HFFc6 (cell line): ENCODE results near the gene SCN4B. TPM values are rescaled to one million over a fixed set of nuclear protein-coding genes. Genes with fewer than 3 reads are reported as not detected.

Experiments used
- DNase-seq: peaks from one replicate; pipeline ENCODE4 v3.0.0-alpha.2; 2018
- H3K27ac Mint-ChIP-seq: 2 replicates; pipeline ENCODE4 v1.8.0; 2020; ENCODE audit warnings: mild to moderate bottlenecking, mixed read lengths
- H3K27me3 Mint-ChIP-seq: 2 replicates; pipeline ENCODE4 v1.8.0; 2021; ENCODE audit warnings: mild to moderate bottlenecking, moderate library complexity, mixed read lengths; ENCODE audit not compliant: insufficient read depth
- H3K36me3 Mint-ChIP-seq: 2 replicates; pipeline ENCODE4 v1.8.0; 2021; ENCODE audit warnings: low read depth, mixed read lengths
- H3K4me1 Mint-ChIP-seq: 2 replicates; pipeline ENCODE4 v1.8.0; 2020; ENCODE audit warnings: low read depth, mixed read lengths
- H3K4me3 Mint-ChIP-seq: 2 replicates; pipeline ENCODE4 v1.8.0; 2020; ENCODE audit warnings: mild to moderate bottlenecking, moderate library complexity, mixed read lengths
- H3K9me3 Mint-ChIP-seq: 2 replicates; pipeline ENCODE4 v1.8.0; 2020; ENCODE audit warnings: mild to moderate bottlenecking, mixed read lengths
- total RNA-seq, 6 experiments: library from RNA; stranded (reverse); fragmentation: NEBNext Ultra II Directional; extraction: Animal tissue kit (Norgen Biotek cat#: 25700); gene quantifications; 2 replicates in 1 of 6; 3 replicates in 5 of 6; pipeline ENCODE4 v1.2.3, GENCODE V29; 2021
- TF ChIP-seq, protein P1 (sequence below): fragments of 200-600 bp; sonication (generic); IDR thresholded peaks from 2 replicates; pipeline ENCODE4 v1.5.0; 2021; ENCODE audit warnings: antibody characterized with exemption, mild to moderate bottlenecking

The SCN4B gene
- total RNA-seq, 6 experiments from 2014 or later = 0.07 to 0.10 TPM; not detected in 4

DNA sequence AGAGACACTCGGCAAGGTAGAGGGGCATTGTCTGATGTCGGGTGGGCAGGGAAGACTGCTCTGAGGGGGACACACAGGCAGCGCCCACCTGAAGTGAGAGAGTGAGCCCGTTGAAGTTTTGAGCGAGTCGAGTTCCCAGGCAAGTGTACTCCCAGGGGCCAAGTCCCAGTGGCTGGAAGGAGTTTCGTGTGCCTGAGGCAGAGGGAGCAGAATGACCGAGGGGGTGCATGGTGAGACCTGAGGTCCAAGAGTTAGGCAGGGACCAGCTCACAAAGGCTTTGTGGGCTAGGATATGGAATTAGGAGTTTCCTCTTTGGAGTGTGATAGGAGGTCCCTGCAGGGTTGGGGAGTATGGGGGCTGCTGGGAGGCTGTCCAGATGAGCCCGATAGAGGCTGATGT, 17.6 kb upstream of the SCN4B start:
- DNase-seq = no peak
- TF ChIP-seq, protein P1, sequence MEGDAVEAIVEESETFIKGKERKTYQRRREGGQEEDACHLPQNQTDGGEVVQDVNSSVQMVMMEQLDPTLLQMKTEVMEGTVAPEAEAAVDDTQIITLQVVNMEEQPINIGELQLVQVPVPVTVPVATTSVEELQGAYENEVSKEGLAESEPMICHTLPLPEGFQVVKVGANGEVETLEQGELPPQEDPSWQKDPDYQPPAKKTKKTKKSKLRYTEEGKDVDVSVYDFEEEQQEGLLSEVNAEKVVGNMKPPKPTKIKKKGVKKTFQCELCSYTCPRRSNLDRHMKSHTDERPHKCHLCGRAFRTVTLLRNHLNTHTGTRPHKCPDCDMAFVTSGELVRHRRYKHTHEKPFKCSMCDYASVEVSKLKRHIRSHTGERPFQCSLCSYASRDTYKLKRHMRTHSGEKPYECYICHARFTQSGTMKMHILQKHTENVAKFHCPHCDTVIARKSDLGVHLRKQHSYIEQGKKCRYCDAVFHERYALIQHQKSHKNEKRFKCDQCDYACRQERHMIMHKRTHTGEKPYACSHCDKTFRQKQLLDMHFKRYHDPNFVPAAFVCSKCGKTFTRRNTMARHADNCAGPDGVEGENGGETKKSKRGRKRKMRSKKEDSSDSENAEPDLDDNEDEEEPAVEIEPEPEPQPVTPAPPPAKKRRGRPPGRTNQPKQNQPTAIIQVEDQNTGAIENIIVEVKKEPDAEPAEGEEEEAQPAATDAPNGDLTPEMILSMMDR = no peak
- H3K4me3 Mint-ChIP-seq = no peak overlapping the region
- H3K4me1 Mint-ChIP-seq = peaks cover 14% of the 10 kb centered on the region
- no peaks in the 10 kb centered on the region for H3K9me3 Mint-ChIP-seq
- no peak overlapping the region for H3K27ac Mint-ChIP-seq
- H3K27me3 Mint-ChIP-seq = peaks cover 51% of the 10 kb centered on the region
- no peaks in the 10 kb centered on the region for H3K36me3 Mint-ChIP-seq

DNA sequence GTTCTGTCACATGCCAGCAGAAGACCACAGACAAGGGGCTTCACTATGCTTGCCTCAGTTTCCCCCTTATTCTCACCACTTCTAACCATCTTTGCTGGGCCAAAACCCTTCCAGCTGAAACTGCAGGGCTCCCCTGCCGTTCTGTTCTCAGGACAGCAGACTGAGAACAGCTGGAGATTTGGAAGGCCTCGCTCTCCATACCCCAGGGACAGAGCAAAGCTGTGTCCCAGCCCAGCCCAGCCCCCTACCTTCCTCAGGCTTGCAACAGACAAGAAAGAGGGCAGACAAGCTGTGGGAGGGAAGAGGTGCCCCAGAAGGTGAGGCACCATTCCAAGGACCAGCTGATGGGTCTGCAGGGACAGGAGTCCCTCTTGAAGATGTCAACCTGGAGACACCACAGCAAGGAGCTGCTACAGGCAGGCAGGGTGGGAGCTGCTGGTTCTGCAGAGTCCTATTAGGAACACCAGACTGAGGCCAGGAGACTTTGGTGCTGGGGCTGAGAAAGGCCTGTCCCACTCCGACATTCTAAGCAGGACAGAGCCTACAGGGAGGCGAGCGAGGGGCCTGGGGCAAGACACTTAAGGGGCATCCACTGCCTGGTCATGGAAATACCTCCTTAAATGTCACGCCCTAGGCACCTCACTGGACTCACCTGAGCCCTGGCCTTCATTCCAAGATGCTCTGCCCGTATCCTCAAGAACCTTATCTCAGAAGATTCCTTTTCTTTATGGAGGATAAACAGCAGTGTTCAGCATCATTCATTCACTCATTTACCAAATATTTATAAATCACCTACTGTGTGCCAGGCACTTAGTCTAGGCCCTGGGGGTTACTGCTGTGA, 16.9 kb upstream of the SCN4B start:
- peaks cover 6% of the 10 kb centered on the region for H3K4me1 Mint-ChIP-seq
- no peaks in the 10 kb centered on the region for H3K36me3 Mint-ChIP-seq
- TF ChIP-seq, protein P1 = no peak
- no peak overlapping the region for H3K27ac Mint-ChIP-seq
- H3K9me3 Mint-ChIP-seq = no peaks in the 10 kb centered on the region
- no peak for DNase-seq
- no peak overlapping the region for H3K4me3 Mint-ChIP-seq
- H3K27me3 Mint-ChIP-seq = peaks cover 45% of the 10 kb centered on the region

DNA sequence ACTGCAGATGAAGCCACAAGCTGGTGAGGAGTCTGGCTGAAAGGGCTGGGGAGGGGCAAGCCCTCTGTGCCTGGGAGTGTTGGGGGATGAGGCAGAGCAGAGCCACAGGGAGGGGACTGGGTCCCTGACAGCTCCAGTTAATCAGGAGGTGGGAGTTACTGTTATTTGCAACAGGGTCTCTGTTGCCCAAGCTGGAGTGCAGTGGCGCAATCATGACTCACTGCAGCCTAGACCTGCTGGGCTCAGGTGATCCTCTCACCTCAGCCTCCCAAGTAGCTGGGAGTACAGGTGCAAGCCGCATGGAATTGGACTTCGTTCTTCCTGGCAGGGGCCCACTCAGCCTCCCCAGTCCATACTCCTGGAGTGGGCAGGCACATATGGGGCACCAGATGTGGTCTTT, 16.1 kb upstream of the SCN4B start:
- no peak for DNase-seq
- peaks cover 43% of the 10 kb centered on the region for H3K27me3 Mint-ChIP-seq
- TF ChIP-seq, protein P1 = no peak
- no peak overlapping the region for H3K4me3 Mint-ChIP-seq
- H3K9me3 Mint-ChIP-seq = no peaks in the 10 kb centered on the region
- no peaks in the 10 kb centered on the region for H3K36me3 Mint-ChIP-seq
- H3K27ac Mint-ChIP-seq = no peak overlapping the region
- 0 out of 2 replicates have a peak, but pooled peaks cover 5% of the 10 kb centered on the region for H3K4me1 Mint-ChIP-seq

DNA sequence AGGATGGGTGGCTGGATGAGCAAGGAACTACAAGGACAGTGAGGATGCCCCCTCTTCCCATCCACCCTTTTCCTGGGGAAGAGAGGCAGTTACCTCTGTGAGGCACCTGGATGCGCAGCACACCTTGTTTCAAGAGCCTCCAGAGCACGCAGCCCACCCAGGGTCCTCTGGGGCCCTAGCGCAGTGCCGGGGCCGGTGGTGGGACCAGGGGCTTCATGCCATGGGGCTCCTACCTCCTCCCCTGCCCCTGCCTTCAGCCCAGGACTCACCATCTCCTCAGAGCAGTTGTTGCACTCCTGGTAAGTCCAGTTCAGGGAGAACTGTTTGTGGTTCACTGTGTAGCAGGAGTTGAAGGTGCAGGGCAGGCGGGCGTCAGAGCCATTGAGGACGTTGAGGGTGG, 15.7 kb upstream of the SCN4B start:
- no peak overlapping the region for H3K27ac Mint-ChIP-seq
- H3K4me3 Mint-ChIP-seq = no peak overlapping the region
- TF ChIP-seq, protein P1 = no peak
- 0 out of 2 replicates have a peak, but pooled peaks cover 5% of the 10 kb centered on the region for H3K4me1 Mint-ChIP-seq
- H3K27me3 Mint-ChIP-seq = peaks cover 44% of the 10 kb centered on the region
- H3K36me3 Mint-ChIP-seq = no peaks in the 10 kb centered on the region
- DNase-seq = no peak
- no peaks in the 10 kb centered on the region for H3K9me3 Mint-ChIP-seq

DNA sequence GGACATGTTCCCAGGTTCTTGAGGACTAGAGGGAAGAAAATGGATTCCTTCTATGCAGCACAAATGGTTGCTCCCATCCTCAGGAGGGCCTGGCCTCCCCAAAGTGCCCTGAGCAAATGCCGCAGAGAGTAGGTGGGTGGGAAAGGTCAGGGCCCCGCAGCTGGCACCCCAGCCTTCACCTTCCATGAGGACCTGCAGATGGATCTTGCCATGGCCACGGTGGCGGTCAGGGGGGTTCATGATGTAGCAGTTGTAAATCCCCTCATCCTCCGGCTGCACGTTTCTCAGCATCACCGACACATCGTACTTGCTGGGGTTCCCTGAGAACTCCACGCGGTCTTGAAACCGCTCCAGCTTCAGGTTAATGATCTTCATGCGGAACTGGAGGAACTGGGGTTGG, 15.3 kb upstream of the SCN4B start:
- peaks cover 40% of the 10 kb centered on the region for H3K27me3 Mint-ChIP-seq
- no peak overlapping the region for H3K4me3 Mint-ChIP-seq
- no peaks in the 10 kb centered on the region for H3K36me3 Mint-ChIP-seq
- no peak for DNase-seq
- no peaks in the 10 kb centered on the region for H3K9me3 Mint-ChIP-seq
- TF ChIP-seq, protein P1 = no peak
- H3K27ac Mint-ChIP-seq = no peak overlapping the region
- 0 out of 2 replicates have a peak, but pooled peaks cover 5% of the 10 kb centered on the region for H3K4me1 Mint-ChIP-seq
